H1 (cell line): Measurements from ENCODE around the gene KIZ. TPM values are rescaled to one million over a fixed set of nuclear protein-coding genes. Genes with fewer than 3 reads are reported as not detected.

Experiments
- CTCF ChIA-PET: fragments of 300-600 bp; sonication (Branson Sonifier 250); formaldehyde crosslinking; loops from one replicate; lab custom pipeline; 2021; ENCODE audit not compliant: partially characterized antibody; lab: Charles Lee
- POLR2A ChIA-PET: fragments of 300-600 bp; sonication (Branson Sonifier 250); formaldehyde crosslinking; loops from one replicate; lab custom pipeline; 2021; ENCODE audit warnings: inconsistent platforms; ENCODE audit not compliant: partially characterized antibody; lab: Charles Lee
- DNase-seq, 2 experiments: peaks; one replicate each; pipeline versions ENCODE4 v3.0.0 to v3.0.0-alpha.2; 2010 to 2022; ENCODE audit warnings: low spot score in 2 of 2, low read depth in 1 of 2, mixed read lengths in 1 of 2
- FAIRE-seq: peaks from 2 replicates; lab custom pipeline; 2011; peaks lifted over from hg19 to GRCh38; lab: Jason Lieb, UNC
- H2AFZ ChIP-seq: 2 replicates; pipeline ENCODE4 v1.8.1; 2012; ENCODE audit warnings: low read length, inconsistent platforms
- H2AK5ac ChIP-seq: 2 replicates; pipeline ENCODE4 v1.6.1; 2013; ENCODE audit warnings: low read depth, low read length
- H2BK120ac ChIP-seq: replicated peaks from 2 replicates; pipeline ENCODE3; 2013; ENCODE audit warnings: low read depth, low read length, inconsistent platforms
- H2BK12ac ChIP-seq: 2 replicates; pipeline ENCODE4 v1.6.1; 2013; ENCODE audit warnings: low read depth, low read length
- H2BK15ac ChIP-seq: 2 replicates; pipeline ENCODE4 v1.6.1; 2013; ENCODE audit warnings: low read length
- H2BK20ac ChIP-seq: 2 replicates; pipeline ENCODE4 v1.6.1; 2013; ENCODE audit warnings: low read length
- H2BK5ac ChIP-seq: 2 replicates; pipeline ENCODE4 v1.6.1; 2013; ENCODE audit warnings: low read depth, low read length
- H3K14ac ChIP-seq: 2 replicates; pipeline ENCODE4 v1.6.1; 2013; ENCODE audit warnings: inconsistent platforms; ENCODE audit not compliant: insufficient read length
- H3K18ac ChIP-seq: 2 replicates; pipeline ENCODE4 v1.6.1; 2013; ENCODE audit warnings: low read length; ENCODE audit errors: extremely low read depth
- H3K23ac ChIP-seq: 2 replicates; pipeline ENCODE4 v1.6.1; 2013; ENCODE audit warnings: inconsistent platforms; ENCODE audit not compliant: insufficient read length
- H3K23me2 ChIP-seq: 2 replicates; pipeline ENCODE4 v1.6.1; 2013; ENCODE audit warnings: low read depth, low read length
- H3K27ac ChIP-seq: 2 replicates; pipeline ENCODE4 v1.6.1; 2011; ENCODE audit warnings: low read depth, low read length, inconsistent platforms
- H3K27me3 ChIP-seq, 4 experiments: replicated peaks in 1 of 4; 1 replicate in 1 of 4; 2 replicates in 3 of 4; pipeline versions ENCODE4 v1.6.1 to v1.8.1; 2011 to 2013; ENCODE audit warnings: low read length in 3 of 4, mild to moderate bottlenecking in 3 of 4, inconsistent platforms in 2 of 4, mixed read lengths in 2 of 4, moderate library complexity in 1 of 4; ENCODE audit not compliant: control insufficient read depth in 3 of 4, insufficient read depth in 3 of 4; ENCODE audit errors: extremely low read depth in 1 of 4
- H3K36me3 ChIP-seq, 4 experiments: 2 replicates each; pipeline versions ENCODE4 v1.6.1 to v1.8.1; 2011 to 2013; ENCODE audit warnings: mild to moderate bottlenecking in 4 of 4, low read length in 3 of 4, moderate library complexity in 2 of 4, control low read depth in 1 of 4, inconsistent platforms in 1 of 4; ENCODE audit not compliant: insufficient read depth in 4 of 4, control insufficient read depth in 2 of 4
- H3K4ac ChIP-seq: replicated peaks from 2 replicates; pipeline ENCODE3; 2013; ENCODE audit warnings: low read length, low read depth, mixed read lengths, inconsistent platforms; ENCODE audit not compliant: insufficient read length
- H3K4me1 ChIP-seq, 4 experiments: replicated peaks in 1 of 4; 1 replicate in 1 of 4; 2 replicates in 3 of 4; pipeline versions ENCODE4 v1.6.1 to v1.8.1; 2011 to 2013; ENCODE audit warnings: low read length in 3 of 4, inconsistent platforms in 2 of 4, mixed read lengths in 1 of 4; ENCODE audit not compliant: insufficient read depth in 4 of 4, control insufficient read depth in 3 of 4
- H3K4me2 ChIP-seq, 2 experiments: 2 replicates each; pipeline versions ENCODE4 v1.6.1 to v1.8.1; 2011 to 2013; ENCODE audit warnings: low read depth in 2 of 2, low read length in 2 of 2, control low read depth in 1 of 2, inconsistent platforms in 1 of 2, mild to moderate bottlenecking in 1 of 2; ENCODE audit not compliant: insufficient read depth in 1 of 2
- H3K4me3 ChIP-seq, 4 experiments: fragments of 200-600, 300-600 bp in 1 of 4; sonication (generic), shearing (Covaris generic), sonication (Bioruptor Twin) in 1 of 4; 2 replicates each; pipeline versions ENCODE4 v1.5.1 to v1.8.1; 2011 to 2016; ENCODE audit warnings: low read length in 4 of 4, low read depth in 3 of 4, control low read depth in 2 of 4, inconsistent platforms in 2 of 4, mild to moderate bottlenecking in 2 of 4, mixed read lengths in 1 of 4, moderate library complexity in 1 of 4; ENCODE audit not compliant: insufficient read depth in 2 of 4; ENCODE audit errors: extremely low read depth in 1 of 4
- H3K56ac ChIP-seq: replicated peaks from 2 replicates; pipeline ENCODE3; 2013; ENCODE audit warnings: low read depth, mild to moderate bottlenecking, mixed read lengths, low read length, inconsistent platforms; ENCODE audit not compliant: insufficient read length
- H3K79me1 ChIP-seq: 2 replicates; pipeline ENCODE4 v1.6.1; 2013; ENCODE audit warnings: low read depth, low read length, control low read depth
- H3K79me2 ChIP-seq, 2 experiments: 2 replicates each; pipeline versions ENCODE4 v1.6.1 to v1.8.1; 2012 to 2013; ENCODE audit warnings: low read length in 2 of 2, mild to moderate bottlenecking in 2 of 2, inconsistent platforms in 1 of 2; ENCODE audit not compliant: insufficient read depth in 2 of 2, control insufficient read depth in 1 of 2
- H3K9ac ChIP-seq, 4 experiments: replicated peaks in 1 of 4; 1 replicate in 1 of 4; 2 replicates in 3 of 4; pipeline versions ENCODE4 v1.6.1 to v1.8.1; 2011 to 2013; ENCODE audit warnings: low read depth in 3 of 4, low read length in 3 of 4, control low read depth in 2 of 4, mild to moderate bottlenecking in 2 of 4, moderate library complexity in 2 of 4, inconsistent platforms in 1 of 4; ENCODE audit errors: extremely low read depth in 1 of 4
- H3K9me3 ChIP-seq, 2 experiments: 2 replicates each; pipeline versions ENCODE4 v1.6.1 to v1.8.1; 2012 to 2013; ENCODE audit warnings: mild to moderate bottlenecking in 2 of 2, moderate library complexity in 2 of 2, control low read depth in 1 of 2, inconsistent platforms in 1 of 2, low read depth in 1 of 2, low read length in 1 of 2, mixed read lengths in 1 of 2; ENCODE audit not compliant: insufficient read depth in 2 of 2
- H4K20me1 ChIP-seq, 2 experiments: replicated peaks in 1 of 2; 2 replicates each; pipeline versions ENCODE3 to v1.8.1; 2011 to 2013; ENCODE audit warnings: inconsistent platforms in 2 of 2, low read length in 2 of 2, mild to moderate bottlenecking in 1 of 2; ENCODE audit not compliant: insufficient read depth in 2 of 2, control insufficient read depth in 1 of 2
- H4K5ac ChIP-seq: 2 replicates; pipeline ENCODE4 v1.6.1; 2013; ENCODE audit warnings: low read length, low read depth, mixed read lengths, inconsistent platforms; ENCODE audit not compliant: insufficient read length
- H4K8ac ChIP-seq: 2 replicates; pipeline ENCODE4 v1.8.0; 2013; ENCODE audit warnings: mild to moderate bottlenecking, moderate library complexity, low read length, inconsistent platforms; ENCODE audit not compliant: insufficient read depth; ENCODE audit errors: extremely low read depth
- H4K91ac ChIP-seq: replicated peaks from 2 replicates; pipeline ENCODE3; 2013; ENCODE audit warnings: low read length, mixed read lengths, inconsistent platforms; ENCODE audit not compliant: insufficient read length
- BRCA1 ChIP-seq: IDR thresholded peaks from 2 replicates; pipeline ENCODE4 v1.6.1; 2012; ENCODE audit warnings: low read depth, low read length, improper control_type of control experiment
- CBX5 ChIP-seq: fragments of 300-800, 300-1000 bp; sonication (generic); IDR thresholded peaks from 2 replicates; pipeline ENCODE4 v1.7.1; 2016; ENCODE audit warnings: antibody characterized with exemption, low read length, low read depth
- CHD2 ChIP-seq: IDR thresholded peaks from 2 replicates; pipeline ENCODE4 v1.6.1; 2012; ENCODE audit warnings: low read length, improper control_type of control experiment
- JUND ChIP-seq: IDR thresholded peaks from 2 replicates; pipeline ENCODE4 v1.6.1; 2011; ENCODE audit warnings: mild to moderate bottlenecking, improper control_type of control experiment, low read length
- KDM4A ChIP-seq: IDR thresholded peaks from one replicate; pipeline ENCODE4 v1.7.1; 2012; ENCODE audit warnings: low read depth, mild to moderate bottlenecking, moderate library complexity, low read length, inconsistent platforms; ENCODE audit not compliant: severe bottlenecking
- POU5F1 ChIP-seq: IDR thresholded peaks from 2 replicates; pipeline ENCODE4 v1.6.1; 2011; ENCODE audit warnings: low read depth, mild to moderate bottlenecking, low read length, moderate library complexity
- RNF2 ChIP-seq: fragments of 200-900, 300-1000 bp; sonication (generic); IDR thresholded peaks from 2 replicates; pipeline ENCODE4 v1.7.1; 2016; ENCODE audit warnings: borderline replicate concordance, low read depth, mild to moderate bottlenecking, antibody characterized with exemption, low read length; ENCODE audit not compliant: poor library complexity, severe bottlenecking; ENCODE audit errors: missing control alignments
- SP1 ChIP-seq: IDR thresholded peaks from 2 replicates; pipeline ENCODE4 v1.6.1; 2011; ENCODE audit warnings: low read depth, low read length
- USF2 ChIP-seq: IDR thresholded peaks from 2 replicates; pipeline ENCODE4 v1.6.1; 2011; ENCODE audit warnings: low read length, improper control_type of control experiment
- WGBS, 2 experiments: shearing (Covaris generic) in 1 of 2; methylation state at CpG; one replicate each; pipeline versions ENCODE4 v1.1.6 to v1.1.7; 2013 to 2015; ENCODE audit warnings: low lambda C conversion rate in 2 of 2, mixed read lengths in 2 of 2, inconsistent platforms in 1 of 2, low coverage in 1 of 2, missing lambda C conversion rate in 1 of 2; ENCODE audit not compliant: insufficient replicate concordance in 2 of 2, insufficient coverage in 1 of 2, insufficient read length in 1 of 2; ENCODE audit errors: extremely low coverage in 1 of 2, missing lambda C conversion rate in 1 of 2; 5-methylcytosine and 5-hydroxymethylcytosine counted together
- polyA plus RNA-seq, 7 experiments: library from polyadenylated mRNA; depleted of rRNA in 3 of 7; stranded (reverse) in 5 of 7; unstranded in 2 of 7; fragments of >200 nt in 5 of 7; fragments of 200-250 nt in 2 of 7; gene quantifications; 1 replicate in 5 of 7; 2 replicates in 1 of 7; 4 replicates in 1 of 7; pipeline versions ENCODE4 v1.2.1 to v1.2.3, GENCODE V29; 2011 to 2013; ENCODE audit warnings: missing spikeins in 2 of 7, mixed read lengths in 2 of 7
- total RNA-seq: library from RNA; stranded (reverse); fragmentation: NEBNext Ultra II Directional; extraction: Animal tissue kit (Norgen Biotek cat#: 25700); gene quantifications from 2 replicates; pipeline ENCODE4 v1.2.1, GENCODE V29; 2021

Gene KIZ
- total and polyA plus RNA-seq, 2 of the 8 experiments (the other 6 are each of a cell fraction or from before 2014, with no cell fraction given), result 13.0 to 51.7 TPM

GRCh38 chr20:21266191-21266536 is 140.3 kb downstream of the KIZ start:
- Histone ChIP-seq H2BK12ac (no peak overlapping the region), H3K27ac (no peak overlapping the region), H2BK20ac (no peak overlapping the region), H3K9ac (no peak overlapping the region), H3K4me3 (no peak overlapping the region), H4K8ac (no peak overlapping the region), H3K4me2 (no peak overlapping the region), H3K14ac (no peak overlapping the region), H3K23ac (no peak overlapping the region), H2AFZ (no peak overlapping the region), H3K79me1 (no peaks in the 10 kb centered on the region), H3K4ac (no peak overlapping the region), H3K27me3 (no peaks in the 10 kb centered on the region), H3K18ac (no peak overlapping the region), H2BK15ac (no peak overlapping the region), H4K5ac (no peak overlapping the region), H3K23me2 (no peaks in the 10 kb centered on the region), H3K79me2 (no peaks in the 10 kb centered on the region), H2BK120ac (no peak overlapping the region), H4K20me1 (no peaks in the 10 kb centered on the region), H3K56ac (no peak overlapping the region), H2AK5ac (no peak overlapping the region), H2BK5ac (no peak overlapping the region), H4K91ac (no peak overlapping the region), H3K9me3 (peaks cover 8 to 11% of the 10 kb centered on the region in 2 experiments; a peak in 2 of 4 replicates), H3K36me3 (no peaks in the 10 kb centered on the region), H3K4me1 (no peaks in the 10 kb centered on the region; a peak in 1 of 7 replicates)
- CTCF ChIA-PET, result interaction anchor here (0.9 to 1.4 kb wide), 2 partner anchors 8 to 350 kb away, joined by 3 read pairs; no protein-coding TSS in a partner anchor
- FAIRE-seq (no peak), DNase-seq (no peak)
- 100% methylated on average over 5 of the region's 5 CpGs; no CpG with 5 or more reads in 1 of the 2 experiments for WGBS, 2 experiments
- no peak for TF ChIP-seq JUND
- TF ChIP-seq BRCA1, result no peak
- TF ChIP-seq KDM4A, result no peak
- TF ChIP-seq POU5F1, result no peak
- no peak for TF ChIP-seq CHD2
- TF ChIP-seq RNF2, result no peak
- TF ChIP-seq CBX5, result no peak
- no peak for TF ChIP-seq SP1
- TF ChIP-seq USF2, result no peak
- POLR2A ChIA-PET, result no interaction called here
